Smooth muscle cell (in vitro differentiated cells): ENCODE measurements around the gene ADCY9. TPM values are rescaled to one million over a fixed set of nuclear protein-coding genes. Genes with fewer than 3 reads are reported as not detected.

ENCODE experiments used
- DNase-seq: peaks from one replicate; lab custom pipeline; 2025; ENCODE audit not compliant: unreplicated experiment; lab: John Stamatoyannopoulos, UW
- H2AFZ ChIP-seq: fragments of 200-600 bp; sonication (generic); 2 replicates; pipeline ENCODE4 v1.6.0; 2016; ENCODE audit warnings: antibody characterized with exemption, low read depth, mild to moderate bottlenecking
- H3F3A ChIP-seq: fragments of 200-600 bp; sonication (generic); 2 replicates; pipeline ENCODE4 v1.6.0; 2017; ENCODE audit warnings: antibody characterized with exemption, low read depth
- H3K27ac ChIP-seq: fragments of 200-600 bp; sonication (generic); 2 replicates; pipeline ENCODE4 v1.5.1; 2016; ENCODE audit warnings: low read depth, mild to moderate bottlenecking
- H3K27me3 ChIP-seq: fragments of 200-600 bp; sonication (generic); 2 replicates; pipeline ENCODE4 v1.6.1; 2016; ENCODE audit warnings: low read depth, mild to moderate bottlenecking
- H3K36me3 ChIP-seq: fragments of 200-600 bp; sonication (generic); 2 replicates; pipeline ENCODE4 v1.5.1; 2016; ENCODE audit warnings: low read depth
- H3K4me1 ChIP-seq: fragments of 200-600 bp; sonication (generic); 2 replicates; pipeline ENCODE4 v1.5.1; 2016; ENCODE audit warnings: low read depth
- H3K4me2 ChIP-seq: fragments of 200-600 bp; sonication (generic); 2 replicates; pipeline ENCODE4 v1.6.0; 2016; ENCODE audit warnings: mild to moderate bottlenecking
- H3K4me3 ChIP-seq: fragments of 200-600 bp; sonication (generic); 2 replicates; pipeline ENCODE4 v1.5.1; 2016; ENCODE audit warnings: mild to moderate bottlenecking
- H3K79me2 ChIP-seq: fragments of 200-600 bp; sonication (generic); 2 replicates; pipeline ENCODE4 v1.6.0; 2016; ENCODE audit warnings: low read depth, mild to moderate bottlenecking
- H3K9ac ChIP-seq: fragments of 200-600 bp; sonication (generic); 2 replicates; pipeline ENCODE4 v1.6.0; 2016; ENCODE audit warnings: low read depth
- H3K9me3 ChIP-seq: fragments of 200-600 bp; sonication (generic); replicated peaks from 2 replicates; pipeline ENCODE4 v1.5.1; 2016; ENCODE audit warnings: low read depth
- H4K20me1 ChIP-seq: fragments of 200-600 bp; sonication (generic); 2 replicates; pipeline ENCODE4 v1.6.0; 2016; ENCODE audit warnings: low read depth
- WGBS: methylation state at CpG from one replicate; pipeline ENCODE4 v1.1.7; 2016; ENCODE audit warnings: low lambda C conversion rate; 5-methylcytosine and 5-hydroxymethylcytosine counted together
- polyA plus RNA-seq: library from polyadenylated mRNA; unstranded; fragments of >200 nt; fragmentation: Nextera tagmentation; extraction: Ambion mirVana; gene quantifications from 2 replicates; pipeline ENCODE4 v1.2.1, GENCODE V29; 2016
- total RNA-seq: library from RNA; depleted of rRNA; stranded (reverse); fragments of >200 nt; gene quantifications from 2 replicates; pipeline ENCODE4 v1.2.3, GENCODE V29; 2014
- TF ChIP-seq, protein P1 (sequence below): fragments of 200-600 bp; sonication (generic); IDR thresholded peaks from 2 replicates; pipeline ENCODE4 v1.5.1; 2017; ENCODE audit warnings: borderline replicate concordance, mild to moderate bottlenecking, antibody characterized with exemption; ENCODE audit not compliant: insufficient read depth, poor library complexity, severe bottlenecking

The ADCY9 gene
- total and polyA plus RNA-seq, 2 experiments from 2014 or later = 7.2 to 8.9 TPM

DNA sequence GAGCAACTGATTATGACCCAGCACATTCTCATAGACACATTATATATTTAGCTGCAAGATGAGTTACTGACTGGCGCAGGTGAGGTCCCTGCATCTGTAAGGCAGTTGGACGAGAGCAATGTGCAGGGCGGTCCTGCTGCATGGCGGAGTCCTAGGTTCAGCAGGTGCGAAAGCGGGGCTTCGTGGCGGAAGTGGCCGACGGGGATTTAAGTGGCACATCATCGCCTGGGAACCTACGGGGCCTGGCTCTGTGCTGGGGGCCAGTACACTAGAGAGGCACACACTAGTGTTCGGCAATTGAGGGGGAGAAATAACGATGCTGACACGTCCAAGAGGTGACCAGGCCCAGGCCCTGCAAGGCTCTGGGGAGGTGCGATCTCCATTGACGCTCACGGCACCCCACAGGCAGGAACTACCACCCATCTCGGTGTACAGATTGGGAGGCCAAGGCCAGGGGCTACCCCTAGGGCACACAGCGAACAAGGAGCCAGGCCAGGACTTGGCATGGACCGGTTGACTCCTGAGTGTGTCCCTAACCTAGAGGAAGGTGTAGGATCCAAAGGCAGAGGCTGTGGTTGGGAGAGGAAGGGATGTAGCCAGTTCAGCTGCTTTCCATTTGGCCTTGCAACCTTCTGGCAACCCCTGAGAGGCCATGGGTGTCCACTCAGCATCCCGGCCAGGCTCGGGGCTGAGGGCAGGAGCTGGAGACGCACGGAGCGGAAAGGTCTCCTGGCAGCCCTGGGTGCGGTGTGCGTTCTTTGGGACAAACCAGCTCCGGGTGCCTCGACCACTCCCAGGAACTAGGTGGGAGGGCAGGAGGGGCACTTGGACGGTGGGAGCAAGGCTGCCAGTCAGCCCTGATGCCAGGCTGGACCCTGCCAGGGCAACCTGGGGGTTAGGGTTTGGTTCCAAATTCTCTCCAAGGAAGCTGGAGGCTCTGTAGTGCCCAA lies 131.9 kb downstream of the ADCY9 start:
- H3K4me3 ChIP-seq = no peak overlapping the region
- H3K4me2 ChIP-seq = no peak overlapping the region
- H4K20me1 ChIP-seq = no peaks in the 10 kb centered on the region
- no peak overlapping the region for H2AFZ ChIP-seq
- no peaks in the 10 kb centered on the region for H3K79me2 ChIP-seq
- H3K9me3 ChIP-seq = no peaks in the 10 kb centered on the region
- no peak overlapping the region for H3K9ac ChIP-seq
- DNase-seq = no peak
- H3K4me1 ChIP-seq = peaks cover 3% of the 10 kb centered on the region
- no peaks in the 10 kb centered on the region for H3K27me3 ChIP-seq
- 95% methylated on average over 31 of the region's 31 CpGs for WGBS
- no peaks in the 10 kb centered on the region for H3F3A ChIP-seq
- TF ChIP-seq, protein P1, sequence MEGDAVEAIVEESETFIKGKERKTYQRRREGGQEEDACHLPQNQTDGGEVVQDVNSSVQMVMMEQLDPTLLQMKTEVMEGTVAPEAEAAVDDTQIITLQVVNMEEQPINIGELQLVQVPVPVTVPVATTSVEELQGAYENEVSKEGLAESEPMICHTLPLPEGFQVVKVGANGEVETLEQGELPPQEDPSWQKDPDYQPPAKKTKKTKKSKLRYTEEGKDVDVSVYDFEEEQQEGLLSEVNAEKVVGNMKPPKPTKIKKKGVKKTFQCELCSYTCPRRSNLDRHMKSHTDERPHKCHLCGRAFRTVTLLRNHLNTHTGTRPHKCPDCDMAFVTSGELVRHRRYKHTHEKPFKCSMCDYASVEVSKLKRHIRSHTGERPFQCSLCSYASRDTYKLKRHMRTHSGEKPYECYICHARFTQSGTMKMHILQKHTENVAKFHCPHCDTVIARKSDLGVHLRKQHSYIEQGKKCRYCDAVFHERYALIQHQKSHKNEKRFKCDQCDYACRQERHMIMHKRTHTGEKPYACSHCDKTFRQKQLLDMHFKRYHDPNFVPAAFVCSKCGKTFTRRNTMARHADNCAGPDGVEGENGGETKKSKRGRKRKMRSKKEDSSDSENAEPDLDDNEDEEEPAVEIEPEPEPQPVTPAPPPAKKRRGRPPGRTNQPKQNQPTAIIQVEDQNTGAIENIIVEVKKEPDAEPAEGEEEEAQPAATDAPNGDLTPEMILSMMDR = no peak
- no peak overlapping the region for H3K27ac ChIP-seq
- no peaks in the 10 kb centered on the region for H3K36me3 ChIP-seq

DNA sequence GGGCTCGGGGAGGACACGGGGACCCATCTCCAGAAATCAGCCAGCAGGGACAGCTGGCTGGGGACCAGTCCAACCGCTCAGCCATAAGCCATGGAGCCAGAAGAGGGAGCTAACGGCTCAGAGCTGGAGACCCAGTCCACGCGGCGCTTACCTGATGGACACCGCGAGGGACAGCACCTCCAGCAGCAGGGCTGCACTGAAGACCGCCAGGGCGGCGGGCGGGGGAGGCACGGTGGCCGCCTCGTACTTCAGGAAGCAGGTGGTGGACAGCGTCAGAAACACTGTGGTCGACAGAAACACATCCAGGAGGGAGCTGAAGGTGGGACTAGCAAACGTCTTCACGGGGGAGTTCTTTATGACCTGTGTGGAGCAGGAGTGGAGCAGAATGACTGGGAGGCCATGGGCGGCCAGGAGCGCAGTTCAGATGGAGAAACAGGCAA lies 133.1 kb downstream of the ADCY9 start:
- no peak for DNase-seq
- no peak overlapping the region for H3K4me2 ChIP-seq
- H4K20me1 ChIP-seq = no peaks in the 10 kb centered on the region
- no peak overlapping the region for H3K4me3 ChIP-seq
- no peaks in the 10 kb centered on the region for H3F3A ChIP-seq
- WGBS = 62% methylated on average over 19 of the region's 22 CpGs
- no peak overlapping the region for H3K27ac ChIP-seq
- no peaks in the 10 kb centered on the region for H3K27me3 ChIP-seq
- TF ChIP-seq, protein P1 = peak; percentile 48
- H3K4me1 ChIP-seq = peaks cover 3% of the 10 kb centered on the region
- H3K9me3 ChIP-seq = no peaks in the 10 kb centered on the region
- no peaks in the 10 kb centered on the region for H3K79me2 ChIP-seq
- H3K9ac ChIP-seq = no peak overlapping the region
- H3K36me3 ChIP-seq = no peaks in the 10 kb centered on the region
- H2AFZ ChIP-seq = no peak overlapping the region

DNA sequence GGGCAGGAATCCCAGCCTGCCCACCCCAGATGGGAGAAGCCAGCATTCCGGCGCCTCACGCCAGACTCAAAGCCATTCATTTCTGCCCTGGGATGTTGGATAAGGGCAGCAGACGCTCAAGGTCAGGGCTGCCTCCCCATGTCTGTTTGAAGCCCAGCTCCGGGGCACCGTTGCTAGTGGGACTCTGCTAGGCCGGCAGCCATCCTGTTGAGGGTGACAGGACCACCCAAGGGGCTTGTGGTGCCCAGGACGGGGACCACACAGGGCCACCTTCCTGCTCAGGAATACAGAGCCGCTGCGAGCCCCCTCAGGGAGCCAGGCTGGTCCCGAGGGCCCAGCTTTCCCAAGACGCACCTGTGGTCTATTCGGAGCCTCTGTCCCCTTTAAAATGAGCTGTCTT lies 134.0 kb downstream of the ADCY9 start:
- Histone ChIP-seq H3K36me3 (no peaks in the 10 kb centered on the region), H2AFZ (no peak overlapping the region), H3K27me3 (no peaks in the 10 kb centered on the region), H3K9ac (no peak overlapping the region), H3K79me2 (no peaks in the 10 kb centered on the region), H3K9me3 (no peaks in the 10 kb centered on the region), H4K20me1 (no peaks in the 10 kb centered on the region), H3K4me1 (peaks cover 3% of the 10 kb centered on the region), H3K27ac (no peak overlapping the region), H3K4me3 (no peak overlapping the region), H3F3A (no peaks in the 10 kb centered on the region), H3K4me2 (no peak overlapping the region)
- TF ChIP-seq, protein P1 = no peak
- no peak for DNase-seq
- WGBS = 93% methylated on average over 13 of the region's 13 CpGs
